Osteoblast (primary cell): Measurements from ENCODE around the gene PYROXD2. TPM values are rescaled to one million over a fixed set of nuclear protein-coding genes. Genes with fewer than 3 reads are reported as not detected.
A peak's percentile ranks its signal among the peaks of the same experiment; 100 is the strongest.

Source experiments
- DNase-seq: peaks from one replicate; pipeline ENCODE4 v3.0.0; 2011; ENCODE audit warnings: low spot score, mixed read lengths; ENCODE audit not compliant: insufficient read length; ENCODE audit errors: missing footprints
- H2AFZ ChIP-seq: 2 replicates; pipeline ENCODE4 v1.6.0; 2011; ENCODE audit warnings: mild to moderate bottlenecking, low read length
- H3K27ac ChIP-seq: 2 replicates; pipeline ENCODE4 v1.5.1; 2011; ENCODE audit warnings: mild to moderate bottlenecking, low read depth, low read length, moderate library complexity
- H3K27me3 ChIP-seq: 2 replicates; pipeline ENCODE4 v1.6.0; 2012; ENCODE audit warnings: mild to moderate bottlenecking, control low read depth, inconsistent platforms, low read length, moderate library complexity; ENCODE audit not compliant: insufficient read depth
- H3K36me3 ChIP-seq: 2 replicates; pipeline ENCODE4 v1.5.1; 2011; ENCODE audit warnings: mild to moderate bottlenecking, low read length, control low read depth, moderate library complexity; ENCODE audit not compliant: insufficient read depth
- H3K4me1 ChIP-seq: 2 replicates; pipeline ENCODE4 v1.5.1; 2011; ENCODE audit warnings: mild to moderate bottlenecking, low read length, control low read depth, moderate library complexity; ENCODE audit not compliant: insufficient read depth
- H3K4me2 ChIP-seq: 2 replicates; pipeline ENCODE4 v1.6.0; 2011; ENCODE audit warnings: mild to moderate bottlenecking, low read length; ENCODE audit not compliant: insufficient read depth
- H3K4me3 ChIP-seq: fragments of 200-600 bp; sonication (generic); 3 replicates; pipeline ENCODE4 v1.5.1; 2012; ENCODE audit warnings: mild to moderate bottlenecking, low read length, inconsistent platforms; ENCODE audit not compliant: insufficient read depth
- H3K79me2 ChIP-seq: 2 replicates; pipeline ENCODE4 v1.6.0; 2012; ENCODE audit warnings: mild to moderate bottlenecking, low read length, control low read depth, inconsistent platforms; ENCODE audit not compliant: insufficient read depth
- H3K9me3 ChIP-seq: 2 replicates; pipeline ENCODE4 v1.5.1; 2011; ENCODE audit warnings: low read depth, low read length, control low read depth
- H4K20me1 ChIP-seq: 2 replicates; pipeline ENCODE4 v1.6.0; 2012; ENCODE audit warnings: mild to moderate bottlenecking, low read length, control low read depth; ENCODE audit not compliant: insufficient read depth
- CTCF ChIP-seq: IDR thresholded peaks from 2 replicates; pipeline ENCODE4 v1.5.1; 2011; ENCODE audit warnings: mild to moderate bottlenecking, low read depth, low read length, moderate library complexity; ENCODE audit errors: extremely low read depth
- total RNA-seq: library from RNA; depleted of rRNA; stranded (reverse); fragments of >200 nt; gene quantifications from 2 replicates; pipeline ENCODE4 v1.2.3, GENCODE V29; 2012

The PYROXD2 gene
- total RNA-seq, 1 donor, result 11.6 TPM

GRCh38 chr10:98444314-98445006 is 29.5 kb upstream of the PYROXD2 start:
- TF ChIP-seq CTCF, result no peak
- no peaks in the 10 kb centered on the region for H3K27me3 ChIP-seq
- H3K4me2 ChIP-seq, result no peak overlapping the region
- H2AFZ ChIP-seq, result no peak overlapping the region
- H3K27ac ChIP-seq, result no peak overlapping the region
- peaks cover 33% of the 10 kb centered on the region for H3K36me3 ChIP-seq
- peaks cover 39% of the 10 kb centered on the region for H3K79me2 ChIP-seq
- DNase-seq, result no peak
- no peaks in the 10 kb centered on the region for H3K9me3 ChIP-seq
- H3K4me1 ChIP-seq, result peaks cover 17% of the 10 kb centered on the region
- peaks cover 9% of the 10 kb centered on the region for H4K20me1 ChIP-seq
- H3K4me3 ChIP-seq, result no peak overlapping the region

- H2AFZ ChIP-seq, result no peak overlapping the region
- no peak overlapping the region for H3K27ac ChIP-seq
- peaks cover 6% of the 10 kb centered on the region for H3K79me2 ChIP-seq
- DNase-seq, result no peak
- H3K27me3 ChIP-seq, result no peaks in the 10 kb centered on the region
- TF ChIP-seq CTCF, result no peak
- peaks cover 6% of the 10 kb centered on the region for H3K4me1 ChIP-seq
- no peak overlapping the region for H3K4me2 ChIP-seq
- H3K36me3 ChIP-seq, result peaks cover 38% of the 10 kb centered on the region
- H3K9me3 ChIP-seq, result no peaks in the 10 kb centered on the region
- H3K4me3 ChIP-seq, result no peak overlapping the region
- no peaks in the 10 kb centered on the region for H4K20me1 ChIP-seq
These were observed 23.7 kb upstream of the PYROXD2 start for GRCh38 chr10:98438715-98439114.

GRCh38 chr10:98436704-98437103 is 21.7 kb upstream of the PYROXD2 start:
- Histone ChIP-seq H3K9me3 (no peaks in the 10 kb centered on the region), H2AFZ (no peak overlapping the region), H3K27ac (no peak overlapping the region), H3K4me3 (no peak overlapping the region), H3K27me3 (no peaks in the 10 kb centered on the region), H3K79me2 (no peaks in the 10 kb centered on the region), H3K36me3 (peaks cover 42% of the 10 kb centered on the region), H3K4me2 (no peak overlapping the region), H4K20me1 (no peaks in the 10 kb centered on the region), H3K4me1 (peaks cover 6% of the 10 kb centered on the region)
- TF ChIP-seq CTCF, result no peak
- peak; percentile 36 for DNase-seq

GRCh38 chr10:98435178-98435577 is 20.2 kb upstream of the PYROXD2 start:
- no peaks in the 10 kb centered on the region for H3K9me3 ChIP-seq
- DNase-seq, result peak; percentile 15
- H3K36me3 ChIP-seq, result peaks cover 51% of the 10 kb centered on the region
- H2AFZ ChIP-seq, result no peak overlapping the region
- no peaks in the 10 kb centered on the region for H3K79me2 ChIP-seq
- H3K4me3 ChIP-seq, result no peak overlapping the region
- no peak overlapping the region for H3K27ac ChIP-seq
- H3K4me1 ChIP-seq, result peaks cover 6% of the 10 kb centered on the region
- H3K27me3 ChIP-seq, result no peaks in the 10 kb centered on the region
- no peak overlapping the region for H3K4me2 ChIP-seq
- H4K20me1 ChIP-seq, result no peaks in the 10 kb centered on the region
- no peak for TF ChIP-seq CTCF
